22Rv1 (cell line): Measurements from ENCODE around the gene NAGS.
"Not testable (repeated sequence)": the region's sequence is repeated elsewhere in the genome, so short reads cannot be mapped to it uniquely, and the experiment has no call there.

Experiments
- H3K27ac ChIP-seq: fragments of 450-650 bp; 2 replicates; pipeline ENCODE4 v1.5.1; 2017
- ZFX ChIP-seq: fragments of 450-650 bp; IDR thresholded peaks from 2 replicates; pipeline ENCODE4 v1.6.1; 2017; ENCODE audit warnings: antibody characterized with exemption, borderline replicate concordance
- TF ChIP-seq, protein P1 (sequence below): fragments of 450-650 bp; IDR thresholded peaks from 2 replicates; pipeline ENCODE4 v1.5.1; 2017; ENCODE audit warnings: mild to moderate bottlenecking

The NAGS gene

DNA sequence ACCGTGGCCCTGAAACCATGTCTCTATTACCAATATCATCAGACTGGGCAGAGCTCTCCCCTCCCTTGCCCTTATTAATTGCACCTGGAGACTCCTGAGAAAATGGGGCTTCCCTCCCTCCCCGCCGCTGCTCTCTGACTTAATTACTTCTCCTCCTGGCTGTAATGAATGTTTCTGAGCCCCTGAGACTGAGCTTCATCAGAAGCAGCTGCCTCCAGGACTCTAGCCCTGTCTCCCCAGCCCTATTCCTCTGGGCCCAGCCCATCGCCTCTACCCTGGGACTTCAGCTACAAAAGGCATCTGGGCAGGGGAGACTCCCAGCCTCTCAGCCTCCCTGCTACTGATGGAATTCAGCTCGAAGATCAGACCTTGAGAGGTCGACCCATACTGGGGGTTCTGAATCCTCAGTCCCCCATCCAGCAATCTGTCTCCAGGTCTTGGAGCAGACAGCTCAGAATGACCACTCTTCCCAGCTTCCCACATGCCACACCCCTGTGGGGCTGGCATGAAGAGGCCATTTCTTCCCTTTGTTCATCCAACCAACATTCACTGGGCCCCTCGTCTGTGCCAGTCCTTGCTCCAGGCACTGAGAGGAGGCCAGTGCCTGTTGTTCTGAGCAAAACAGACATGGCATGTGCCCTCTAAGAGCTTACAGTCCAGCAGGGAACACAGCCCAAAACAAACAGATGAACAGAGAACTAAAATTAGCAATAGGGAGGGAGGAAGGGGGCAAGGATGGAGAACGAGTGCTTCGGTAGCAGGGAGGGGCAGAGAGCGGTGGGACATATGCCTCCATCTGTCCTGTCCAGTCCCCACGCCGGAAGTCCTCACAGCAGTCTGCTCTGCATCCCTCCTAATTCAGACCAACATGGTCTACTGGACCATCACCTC, 17.0 kb upstream of the NAGS start:
- no peak overlapping the region for H3K27ac ChIP-seq
- TF ChIP-seq, protein P1, sequence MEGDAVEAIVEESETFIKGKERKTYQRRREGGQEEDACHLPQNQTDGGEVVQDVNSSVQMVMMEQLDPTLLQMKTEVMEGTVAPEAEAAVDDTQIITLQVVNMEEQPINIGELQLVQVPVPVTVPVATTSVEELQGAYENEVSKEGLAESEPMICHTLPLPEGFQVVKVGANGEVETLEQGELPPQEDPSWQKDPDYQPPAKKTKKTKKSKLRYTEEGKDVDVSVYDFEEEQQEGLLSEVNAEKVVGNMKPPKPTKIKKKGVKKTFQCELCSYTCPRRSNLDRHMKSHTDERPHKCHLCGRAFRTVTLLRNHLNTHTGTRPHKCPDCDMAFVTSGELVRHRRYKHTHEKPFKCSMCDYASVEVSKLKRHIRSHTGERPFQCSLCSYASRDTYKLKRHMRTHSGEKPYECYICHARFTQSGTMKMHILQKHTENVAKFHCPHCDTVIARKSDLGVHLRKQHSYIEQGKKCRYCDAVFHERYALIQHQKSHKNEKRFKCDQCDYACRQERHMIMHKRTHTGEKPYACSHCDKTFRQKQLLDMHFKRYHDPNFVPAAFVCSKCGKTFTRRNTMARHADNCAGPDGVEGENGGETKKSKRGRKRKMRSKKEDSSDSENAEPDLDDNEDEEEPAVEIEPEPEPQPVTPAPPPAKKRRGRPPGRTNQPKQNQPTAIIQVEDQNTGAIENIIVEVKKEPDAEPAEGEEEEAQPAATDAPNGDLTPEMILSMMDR: no peak
- TF ChIP-seq ZFX: no peak

GRCh38 chr17:43988301-43988700, 16.1 kb upstream of the NAGS start:
- TF ChIP-seq ZFX: no peak
- TF ChIP-seq, protein P1: no peak
- H3K27ac ChIP-seq: no peak overlapping the region

GRCh38 chr17:43992641-43993040, 11.8 kb upstream of the NAGS start:
- no peak for TF ChIP-seq ZFX
- TF ChIP-seq, protein P1: no peak
- H3K27ac ChIP-seq: no peak overlapping the region

- H3K27ac ChIP-seq: no peak overlapping the region
- no peak for TF ChIP-seq ZFX
- TF ChIP-seq, protein P1: peak; percentile 93
Measured at GRCh38 chr17:43994272-43995149, 9.9 kb upstream of the NAGS start.

- TF ChIP-seq ZFX: no peak
- TF ChIP-seq, protein P1: peak; percentile 65
- H3K27ac ChIP-seq: no peak overlapping the region
Measured at GRCh38 chr17:43995150-43995471, 9.3 kb upstream of the NAGS start.

DNA sequence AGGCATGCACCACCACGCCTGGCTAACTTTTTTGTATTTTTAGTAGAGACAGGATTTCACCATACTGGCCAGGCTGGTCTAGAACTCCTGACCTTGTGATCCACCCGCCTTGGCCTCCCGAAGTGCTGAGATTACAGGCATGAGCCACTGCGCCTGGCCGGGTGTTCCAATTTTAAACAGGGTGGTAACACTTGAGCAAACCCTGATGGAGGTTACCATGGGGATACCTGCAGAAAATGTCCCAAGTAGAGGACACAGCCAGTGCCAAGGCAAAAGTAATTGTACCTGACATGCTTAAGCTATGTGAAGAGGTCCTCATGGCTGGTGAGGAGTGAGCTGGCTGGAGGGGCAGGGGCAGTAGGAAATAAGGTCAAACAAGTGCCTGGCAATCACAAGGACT, 7.2 kb upstream of the NAGS start:
- H3K27ac ChIP-seq: not testable (repeated sequence)

DNA sequence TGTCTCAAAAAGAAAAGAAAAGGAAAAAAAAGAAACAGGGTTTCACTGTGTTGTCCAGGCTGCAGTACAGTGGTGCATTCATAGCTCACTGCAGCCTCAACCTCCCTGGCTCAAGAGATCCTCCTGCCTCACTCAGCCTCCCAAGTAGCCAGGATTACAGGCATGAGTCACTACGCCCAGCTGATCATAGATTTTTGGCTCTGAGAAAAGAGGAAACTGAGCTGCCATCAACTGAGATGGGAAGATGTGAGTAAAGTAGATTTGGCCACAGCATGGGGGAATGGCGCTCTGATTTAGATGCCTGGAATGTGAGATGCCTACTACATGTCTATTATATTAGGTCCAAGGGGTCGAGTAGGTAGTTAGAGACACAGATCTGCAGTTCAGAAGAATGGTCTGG, 5.9 kb upstream of the NAGS start:
- no peak for TF ChIP-seq ZFX
- TF ChIP-seq, protein P1: no peak
- no peak overlapping the region for H3K27ac ChIP-seq
